Measurements from ENCODE around the gene ALDH18A1.
"Not testable (repeated sequence)": the region's sequence is repeated elsewhere in the genome, so short reads cannot be mapped to it uniquely, and the experiment has no call there.

The ALDH18A1 gene

GRCh38 chr10:95648138-95648537 lies 8.4 kb downstream of the ALDH18A1 start:
- Histone ChIP-seq H3K4me1 (ENCODE audit: control insufficient read depth, insufficient read depth, low read length, poor library complexity, severe bottlenecking) (no peaks in the 10 kb centered on the region), H3K36me3 (ENCODE audit: control insufficient read depth, insufficient read depth, low read length) (peaks cover 82% of the 10 kb centered on the region), H3K4me3 (ENCODE audit: extremely low read depth, insufficient read depth, low read length, poor library complexity, severe bottlenecking) (no peak overlapping the region), H3K27ac (ENCODE audit: low read depth, low read length, severe bottlenecking) (no peak overlapping the region), H3K9me3 (ENCODE audit: control insufficient read depth, low read length) (peaks cover 13% of the 10 kb centered on the region)
- no CpG with 5 or more reads among the region's 1 CpG for WGBS, 2 experiments (ENCODE audit: insufficient coverage in 2 of 2)

GRCh38 chr10:95646160-95646559 lies 10.4 kb downstream of the ALDH18A1 start:
- 82 to 89% methylated on average over 1 of the region's 1 CpG for WGBS, 2 experiments (ENCODE audit: insufficient coverage in 2 of 2)
- H3K27ac ChIP-seq (ENCODE audit: low read depth, low read length, severe bottlenecking) = no peak overlapping the region

GRCh38 chr10:95644901-95645300 lies 11.6 kb downstream of the ALDH18A1 start:
- no peak overlapping the region for H3K27ac ChIP-seq (ENCODE audit: low read depth, low read length, severe bottlenecking)
- 80% methylated on average over 1 of the region's 1 CpG; no CpG with 5 or more reads in 1 of the 2 experiments for WGBS, 2 experiments (ENCODE audit: insufficient coverage in 2 of 2)
- no peaks in the 10 kb centered on the region for H3K9me3 ChIP-seq (ENCODE audit: control insufficient read depth, low read length)
- peaks cover 76% of the 10 kb centered on the region for H3K36me3 ChIP-seq (ENCODE audit: control insufficient read depth, insufficient read depth, low read length)
- no peaks in the 10 kb centered on the region for H3K4me1 ChIP-seq (ENCODE audit: control insufficient read depth, insufficient read depth, low read length, poor library complexity, severe bottlenecking)
- no peak overlapping the region for H3K4me3 ChIP-seq (ENCODE audit: extremely low read depth, insufficient read depth, low read length, poor library complexity, severe bottlenecking)

More at GRCh38 chr10:95646160-95646559, 10.4 kb downstream of the ALDH18A1 start:
- H3K4me1 ChIP-seq (ENCODE audit: control insufficient read depth, insufficient read depth, low read length, poor library complexity, severe bottlenecking) = no peaks in the 10 kb centered on the region
- H3K36me3 ChIP-seq (ENCODE audit: control insufficient read depth, insufficient read depth, low read length) = peaks cover 78% of the 10 kb centered on the region
- H3K9me3 ChIP-seq (ENCODE audit: control insufficient read depth, low read length) = peaks cover under 1% of the 10 kb centered on the region
- no peak overlapping the region for H3K4me3 ChIP-seq (ENCODE audit: extremely low read depth, insufficient read depth, low read length, poor library complexity, severe bottlenecking)

GRCh38 chr10:95640891-95641315 lies 15.6 kb downstream of the ALDH18A1 start:
- Histone ChIP-seq H3K9me3 (ENCODE audit: control insufficient read depth, low read length) (no peaks in the 10 kb centered on the region), H3K36me3 (ENCODE audit: control insufficient read depth, insufficient read depth, low read length) (peaks cover 65% of the 10 kb centered on the region), H3K4me3 (ENCODE audit: extremely low read depth, insufficient read depth, low read length, poor library complexity, severe bottlenecking) (no peak overlapping the region), H3K27ac (ENCODE audit: low read depth, low read length, severe bottlenecking) (no peak overlapping the region), H3K4me1 (ENCODE audit: control insufficient read depth, insufficient read depth, low read length, poor library complexity, severe bottlenecking) (no peaks in the 10 kb centered on the region)
- 80% methylated on average over 1 of the region's 1 CpG; no CpG with 5 or more reads in 1 of the 2 experiments for WGBS, 2 experiments (ENCODE audit: insufficient coverage in 2 of 2)

- Histone ChIP-seq H3K4me1 (ENCODE audit: control insufficient read depth, insufficient read depth, low read length, poor library complexity, severe bottlenecking) (no peaks in the 10 kb centered on the region), H3K9me3 (ENCODE audit: control insufficient read depth, low read length) (no peaks in the 10 kb centered on the region), H3K36me3 (ENCODE audit: control insufficient read depth, insufficient read depth, low read length) (peaks cover 78% of the 10 kb centered on the region), H3K27ac (ENCODE audit: low read depth, low read length, severe bottlenecking) (no peak overlapping the region), H3K4me3 (ENCODE audit: extremely low read depth, insufficient read depth, low read length, poor library complexity, severe bottlenecking) (no peak overlapping the region)
- 91 to 100% methylated on average over 3 of the region's 4 CpGs for WGBS, 2 experiments (ENCODE audit: insufficient coverage in 2 of 2)
Observed at GRCh38 chr10:95637911-95638310, 18.6 kb downstream of the ALDH18A1 start.

- Histone ChIP-seq H3K9me3 (ENCODE audit: control insufficient read depth, low read length) (no peaks in the 10 kb centered on the region), H3K27ac (ENCODE audit: low read depth, low read length, severe bottlenecking) (no peak overlapping the region), H3K4me3 (ENCODE audit: extremely low read depth, insufficient read depth, low read length, poor library complexity, severe bottlenecking) (no peak overlapping the region), H3K36me3 (ENCODE audit: control insufficient read depth, insufficient read depth, low read length) (peaks cover 78% of the 10 kb centered on the region), H3K4me1 (ENCODE audit: control insufficient read depth, insufficient read depth, low read length, poor library complexity, severe bottlenecking) (no peaks in the 10 kb centered on the region)
- 97 to 100% methylated on average over 6 to 9 of the region's 10 CpGs for WGBS, 2 experiments (ENCODE audit: insufficient coverage in 2 of 2)
Observed at GRCh38 chr10:95637140-95637539, 19.4 kb downstream of the ALDH18A1 start.

GRCh38 chr10:95635319-95635733 lies 21.2 kb downstream of the ALDH18A1 start:
- WGBS, 2 experiments (ENCODE audit: insufficient coverage in 2 of 2) = 80% methylated on average over 1 of the region's 2 CpGs; no CpG with 5 or more reads in 1 of the 2 experiments
- Histone ChIP-seq H3K4me1 (ENCODE audit: control insufficient read depth, insufficient read depth, low read length, poor library complexity, severe bottlenecking) (no peaks in the 10 kb centered on the region), H3K36me3 (ENCODE audit: control insufficient read depth, insufficient read depth, low read length) (peaks cover 78% of the 10 kb centered on the region), H3K27ac (ENCODE audit: low read depth, low read length, severe bottlenecking) (no peak overlapping the region), H3K4me3 (ENCODE audit: extremely low read depth, insufficient read depth, low read length, poor library complexity, severe bottlenecking) (no peak overlapping the region), H3K9me3 (ENCODE audit: control insufficient read depth, low read length) (no peaks in the 10 kb centered on the region)

GRCh38 chr10:95628786-95629185 lies 27.7 kb downstream of the ALDH18A1 start:
- WGBS, 2 experiments (ENCODE audit: insufficient coverage in 2 of 2) = no CpG with 5 or more reads among the region's 1 CpG
- Histone ChIP-seq H3K27ac (ENCODE audit: low read depth, low read length, severe bottlenecking) (no peak overlapping the region), H3K4me1 (ENCODE audit: control insufficient read depth, insufficient read depth, low read length, poor library complexity, severe bottlenecking) (no peaks in the 10 kb centered on the region), H3K9me3 (ENCODE audit: control insufficient read depth, low read length) (no peaks in the 10 kb centered on the region), H3K4me3 (ENCODE audit: extremely low read depth, insufficient read depth, low read length, poor library complexity, severe bottlenecking) (no peak overlapping the region), H3K36me3 (ENCODE audit: control insufficient read depth, insufficient read depth, low read length) (peaks cover 92% of the 10 kb centered on the region)

- Histone ChIP-seq H3K9me3 (ENCODE audit: control insufficient read depth, low read length) (no peaks in the 10 kb centered on the region), H3K4me1 (ENCODE audit: control insufficient read depth, insufficient read depth, low read length, poor library complexity, severe bottlenecking) (no peaks in the 10 kb centered on the region), H3K36me3 (ENCODE audit: control insufficient read depth, insufficient read depth, low read length) (peaks cover 81% of the 10 kb centered on the region), H3K27ac (ENCODE audit: low read depth, low read length, severe bottlenecking) (no peak overlapping the region), H3K4me3 (ENCODE audit: extremely low read depth, insufficient read depth, low read length, poor library complexity, severe bottlenecking) (no peak overlapping the region)
- WGBS, 2 experiments (ENCODE audit: insufficient coverage in 2 of 2) = 86 to 100% methylated on average over 2 of the region's 4 CpGs
Observed at GRCh38 chr10:95626500-95626899, 30.0 kb downstream of the ALDH18A1 start.

GRCh38 chr10:95620415-95620814 lies 36.1 kb downstream of the ALDH18A1 start:
- not testable (repeated sequence) for H3K9me3 ChIP-seq (ENCODE audit: control insufficient read depth, low read length); H3K4me3 ChIP-seq (ENCODE audit: extremely low read depth, insufficient read depth, low read length, poor library complexity, severe bottlenecking); H3K4me1 ChIP-seq (ENCODE audit: control insufficient read depth, insufficient read depth, low read length, poor library complexity, severe bottlenecking); H3K27ac ChIP-seq (ENCODE audit: low read depth, low read length, severe bottlenecking)
- WGBS, 2 experiments (ENCODE audit: insufficient coverage in 2 of 2) = no CpG with 5 or more reads among the region's 5 CpGs
- H3K36me3 ChIP-seq (ENCODE audit: control insufficient read depth, insufficient read depth, low read length) = peaks cover 76% of the 10 kb centered on the region

- H3K27ac ChIP-seq (ENCODE audit: low read depth, low read length, severe bottlenecking) = no peak overlapping the region
- peaks cover 80% of the 10 kb centered on the region for H3K36me3 ChIP-seq (ENCODE audit: control insufficient read depth, insufficient read depth, low read length)
- H3K4me3 ChIP-seq (ENCODE audit: extremely low read depth, insufficient read depth, low read length, poor library complexity, severe bottlenecking) = no peak overlapping the region
- peaks cover 3% of the 10 kb centered on the region for H3K4me1 ChIP-seq (ENCODE audit: control insufficient read depth, insufficient read depth, low read length, poor library complexity, severe bottlenecking)
- WGBS, 2 experiments (ENCODE audit: insufficient coverage in 2 of 2) = 77 to 95% methylated on average over 4 of the region's 4 CpGs
- no peaks in the 10 kb centered on the region for H3K9me3 ChIP-seq (ENCODE audit: control insufficient read depth, low read length)
Observed at GRCh38 chr10:95618101-95618500, 38.4 kb downstream of the ALDH18A1 start.

All from mesodermal cell (in vitro differentiated cells).